K562 (cell line): ENCODE results near the gene KLHL12. TPM values are rescaled to one million over a fixed set of nuclear protein-coding genes. Genes with fewer than 3 reads are reported as not detected.

ENCODE experiments used
- ETV1 ChIP-seq: fragments of 450-650 bp; conservative IDR thresholded peaks from 2 replicates; pipeline ENCODE4 v1.6.1; 2016; ENCODE audit warnings: missing genetic modification characterization, control low read depth, low read depth, missing compliant biosample characterization
- SMAD1 ChIP-seq: fragments of 150-350 bp; IDR thresholded peaks from 2 replicates; pipeline ENCODE4 v1.6.1; 2014; ENCODE audit warnings: low read length, low read depth; ENCODE audit not compliant: partially characterized antibody
- polyA plus RNA-seq, 8 experiments: library from polyadenylated mRNA; depleted of rRNA in 4 of 8; stranded (reverse) in 5 of 8; unstranded in 3 of 8; fragments of >200 nt; fragmentation: Nextera tagmentation in 2 of 8; fragmentation: Illumina TruSeq in 1 of 8; extraction: Ambion mirVana in 2 of 8; extraction: Trizol in 1 of 8; gene quantifications; 2 replicates each; pipeline versions ENCODE4 v1.2.1 to v1.2.3, GENCODE V29; 2011 to 2014; ENCODE audit warnings: inconsistent platforms in 1 of 8, missing spikeins in 1 of 8
- total RNA-seq, 7 experiments: library from RNA; depleted of rRNA in 6 of 7; stranded (reverse); fragments of >200 nt in 6 of 7; fragmentation: Illumina TruSeq in 2 of 7; extraction: Trizol in 2 of 7; gene quantifications; 2 replicates each; pipeline versions ENCODE4 v1.2.1 to v1.2.3, GENCODE V29; 2011 to 2021; ENCODE audit warnings: low replicate concordance in 1 of 7
- TF ChIP-seq, protein P1 (sequence below), 2 experiments: fragments of 450-650 bp in 1 of 2; sonication (generic) in 1 of 2; formaldehyde crosslinking in 1 of 2; IDR thresholded peaks; 2 replicates each; pipeline versions ENCODE4 v1.7.1 to v1.9.0; 2016 to 2022; ENCODE audit warnings: inconsistent platforms in 1 of 2, mild to moderate bottlenecking in 1 of 2, missing genetic modification reagents in 1 of 2
- TF ChIP-seq, protein P2 (sequence below): fragments of 250-450 bp; sonication (Bioruptor Pico); IDR thresholded peaks from 2 replicates; pipeline ENCODE4 v1.8.0; 2021; ENCODE audit warnings: moderate library complexity, mild to moderate bottlenecking, inconsistent platforms
- TF ChIP-seq, protein P3 (sequence below): fragments of 250-450 bp; sonication (Bioruptor Pico); IDR thresholded peaks from 2 replicates; pipeline ENCODE4 v1.4.0; 2020; ENCODE audit warnings: mild to moderate bottlenecking, moderate library complexity

KLHL12 gene
- total and polyA plus RNA-seq, 9 of the 15 experiments (the other 6 are each of a cell fraction or from before 2014, with no cell fraction given): 23.1 to 85.1 (median 35.0) TPM

DNA sequence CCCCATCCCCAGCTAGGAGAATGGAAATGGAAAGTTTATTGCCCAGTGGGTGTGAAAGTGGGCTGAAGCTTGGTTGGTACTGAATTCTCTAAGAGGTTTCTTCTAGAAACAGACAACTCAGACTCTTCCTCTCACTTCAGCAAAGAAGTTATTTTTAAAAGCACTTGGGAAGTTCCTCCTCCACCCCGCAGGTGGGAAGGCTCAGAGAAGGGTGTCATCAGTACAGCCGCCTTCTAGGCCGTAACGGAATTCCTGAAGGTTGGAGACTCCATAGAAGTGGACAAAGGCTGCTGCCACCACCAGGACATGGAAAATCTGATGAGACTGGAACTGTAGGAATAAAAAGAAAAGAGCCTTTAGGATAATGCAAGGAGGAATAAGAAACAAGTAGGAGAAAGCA is 14.3 kb upstream of the KLHL12 start (continued):
- TF ChIP-seq, protein P1, sequence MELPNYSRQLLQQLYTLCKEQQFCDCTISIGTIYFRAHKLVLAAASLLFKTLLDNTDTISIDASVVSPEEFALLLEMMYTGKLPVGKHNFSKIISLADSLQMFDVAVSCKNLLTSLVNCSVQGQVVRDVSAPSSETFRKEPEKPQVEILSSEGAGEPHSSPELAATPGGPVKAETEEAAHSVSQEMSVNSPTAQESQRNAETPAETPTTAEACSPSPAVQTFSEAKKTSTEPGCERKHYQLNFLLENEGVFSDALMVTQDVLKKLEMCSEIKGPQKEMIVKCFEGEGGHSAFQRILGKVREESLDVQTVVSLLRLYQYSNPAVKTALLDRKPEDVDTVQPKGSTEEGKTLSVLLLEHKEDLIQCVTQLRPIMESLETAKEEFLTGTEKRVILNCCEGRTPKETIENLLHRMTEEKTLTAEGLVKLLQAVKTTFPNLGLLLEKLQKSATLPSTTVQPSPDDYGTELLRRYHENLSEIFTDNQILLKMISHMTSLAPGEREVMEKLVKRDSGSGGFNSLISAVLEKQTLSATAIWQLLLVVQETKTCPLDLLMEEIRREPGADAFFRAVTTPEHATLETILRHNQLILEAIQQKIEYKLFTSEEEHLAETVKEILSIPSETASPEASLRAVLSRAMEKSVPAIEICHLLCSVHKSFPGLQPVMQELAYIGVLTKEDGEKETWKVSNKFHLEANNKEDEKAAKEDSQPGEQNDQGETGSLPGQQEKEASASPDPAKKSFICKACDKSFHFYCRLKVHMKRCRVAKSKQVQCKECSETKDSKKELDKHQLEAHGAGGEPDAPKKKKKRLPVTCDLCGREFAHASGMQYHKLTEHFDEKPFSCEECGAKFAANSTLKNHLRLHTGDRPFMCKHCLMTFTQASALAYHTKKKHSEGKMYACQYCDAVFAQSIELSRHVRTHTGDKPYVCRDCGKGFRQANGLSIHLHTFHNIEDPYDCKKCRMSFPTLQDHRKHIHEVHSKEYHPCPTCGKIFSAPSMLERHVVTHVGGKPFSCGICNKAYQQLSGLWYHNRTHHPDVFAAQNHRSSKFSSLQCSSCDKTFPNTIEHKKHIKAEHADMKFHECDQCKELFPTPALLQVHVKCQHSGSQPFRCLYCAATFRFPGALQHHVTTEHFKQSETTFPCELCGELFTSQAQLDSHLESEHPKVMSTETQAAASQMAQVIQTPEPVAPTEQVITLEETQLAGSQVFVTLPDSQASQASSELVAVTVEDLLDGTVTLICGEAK (IDR thresholded peaks at IDR 0.05): no peak
- TF ChIP-seq, protein P1 (CRISPR knock-in tag; IDR thresholded peaks at IDR 0.05): no peak
- TF ChIP-seq, protein P2, sequence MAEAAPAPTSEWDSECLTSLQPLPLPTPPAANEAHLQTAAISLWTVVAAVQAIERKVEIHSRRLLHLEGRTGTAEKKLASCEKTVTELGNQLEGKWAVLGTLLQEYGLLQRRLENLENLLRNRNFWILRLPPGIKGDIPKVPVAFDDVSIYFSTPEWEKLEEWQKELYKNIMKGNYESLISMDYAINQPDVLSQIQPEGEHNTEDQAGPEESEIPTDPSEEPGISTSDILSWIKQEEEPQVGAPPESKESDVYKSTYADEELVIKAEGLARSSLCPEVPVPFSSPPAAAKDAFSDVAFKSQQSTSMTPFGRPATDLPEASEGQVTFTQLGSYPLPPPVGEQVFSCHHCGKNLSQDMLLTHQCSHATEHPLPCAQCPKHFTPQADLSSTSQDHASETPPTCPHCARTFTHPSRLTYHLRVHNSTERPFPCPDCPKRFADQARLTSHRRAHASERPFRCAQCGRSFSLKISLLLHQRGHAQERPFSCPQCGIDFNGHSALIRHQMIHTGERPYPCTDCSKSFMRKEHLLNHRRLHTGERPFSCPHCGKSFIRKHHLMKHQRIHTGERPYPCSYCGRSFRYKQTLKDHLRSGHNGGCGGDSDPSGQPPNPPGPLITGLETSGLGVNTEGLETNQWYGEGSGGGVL (CRISPR knock-in tag): no peak
- TF ChIP-seq SMAD1 (no peak), ETV1 (tag) (no peak)
- TF ChIP-seq, protein P3, sequence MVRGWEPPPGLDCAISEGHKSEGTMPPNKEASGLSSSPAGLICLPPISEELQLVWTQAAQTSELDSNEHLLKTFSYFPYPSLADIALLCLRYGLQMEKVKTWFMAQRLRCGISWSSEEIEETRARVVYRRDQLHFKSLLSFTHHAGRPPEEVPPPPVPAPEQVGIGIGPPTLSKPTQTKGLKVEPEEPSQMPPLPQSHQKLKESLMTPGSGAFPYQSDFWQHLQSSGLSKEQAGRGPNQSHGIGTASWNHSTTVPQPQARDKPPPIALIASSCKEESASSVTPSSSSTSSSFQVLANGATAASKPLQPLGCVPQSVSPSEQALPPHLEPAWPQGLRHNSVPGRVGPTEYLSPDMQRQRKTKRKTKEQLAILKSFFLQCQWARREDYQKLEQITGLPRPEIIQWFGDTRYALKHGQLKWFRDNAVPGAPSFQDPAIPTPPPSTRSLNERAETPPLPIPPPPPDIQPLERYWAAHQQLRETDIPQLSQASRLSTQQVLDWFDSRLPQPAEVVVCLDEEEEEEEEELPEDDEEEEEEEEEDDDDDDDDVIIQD (CRISPR knock-in tag): no peak
